HG03432 (cell line): ENCODE measurements around the gene SLC43A3.
"Not testable (repeated sequence)": the region's sequence is repeated elsewhere in the genome, so short reads cannot be mapped to it uniquely, and the experiment has no call there.

Experiments
- ATAC-seq: cut with Tn5 transposase; IDR thresholded peaks from one replicate; pipeline ENCODE4 v1.9.1; 2021; ENCODE audit warnings: mild to moderate bottlenecking, moderate library complexity; ENCODE audit not compliant: unreplicated experiment

SLC43A3 gene

GRCh38 chr11:57460022-57460757 is 33.3 kb upstream of the SLC43A3 start, which contains the start of gene RTN4RL2:
TSS of gene RTN4RL2 (plus strand) at chr11:57460528. CDS start at chr11:57460866, 338 bp downstream.
- ATAC-seq = peak; percentile 49

DNA sequence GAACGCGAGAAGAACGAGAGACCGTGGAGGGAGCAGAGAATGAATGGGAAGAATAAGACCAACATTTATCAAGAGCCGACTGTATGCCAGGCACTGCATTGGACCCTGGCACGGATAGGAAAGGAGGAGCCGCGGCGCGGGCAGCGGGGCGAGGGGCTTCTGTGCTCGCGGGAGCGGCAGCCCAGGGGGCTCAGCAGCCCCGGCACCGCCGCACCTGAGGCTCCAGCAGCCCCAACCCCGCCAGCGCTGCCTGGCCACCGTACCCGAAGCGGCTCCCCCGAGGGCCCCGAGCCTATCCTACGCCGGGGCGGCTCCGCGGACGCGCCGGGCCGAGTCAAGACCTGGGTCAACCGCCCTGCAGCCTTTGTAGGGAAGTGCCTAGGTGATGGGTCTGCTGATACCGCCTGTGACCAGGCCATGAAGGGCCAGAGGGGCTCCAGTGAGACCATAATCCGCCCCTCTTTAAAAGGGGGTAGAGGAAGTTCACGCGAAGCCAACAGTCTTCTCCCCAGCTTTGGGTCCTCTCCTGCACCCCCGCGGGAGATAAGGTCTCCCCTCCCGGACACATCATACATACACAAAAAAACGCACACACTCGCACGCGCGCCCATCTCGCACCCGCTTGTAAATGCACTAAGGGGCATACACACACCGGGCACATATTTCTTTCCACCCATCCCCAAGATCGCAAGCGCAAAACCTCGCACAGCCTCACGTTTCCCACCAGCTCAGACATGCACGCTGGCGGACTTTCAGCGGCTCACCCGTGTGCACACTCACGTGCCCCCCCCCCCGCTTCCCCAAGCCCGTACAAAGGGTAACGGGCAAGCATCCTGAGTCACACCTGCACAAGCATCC is 32.5 kb upstream of the SLC43A3 start:
- no peak for ATAC-seq

DNA sequence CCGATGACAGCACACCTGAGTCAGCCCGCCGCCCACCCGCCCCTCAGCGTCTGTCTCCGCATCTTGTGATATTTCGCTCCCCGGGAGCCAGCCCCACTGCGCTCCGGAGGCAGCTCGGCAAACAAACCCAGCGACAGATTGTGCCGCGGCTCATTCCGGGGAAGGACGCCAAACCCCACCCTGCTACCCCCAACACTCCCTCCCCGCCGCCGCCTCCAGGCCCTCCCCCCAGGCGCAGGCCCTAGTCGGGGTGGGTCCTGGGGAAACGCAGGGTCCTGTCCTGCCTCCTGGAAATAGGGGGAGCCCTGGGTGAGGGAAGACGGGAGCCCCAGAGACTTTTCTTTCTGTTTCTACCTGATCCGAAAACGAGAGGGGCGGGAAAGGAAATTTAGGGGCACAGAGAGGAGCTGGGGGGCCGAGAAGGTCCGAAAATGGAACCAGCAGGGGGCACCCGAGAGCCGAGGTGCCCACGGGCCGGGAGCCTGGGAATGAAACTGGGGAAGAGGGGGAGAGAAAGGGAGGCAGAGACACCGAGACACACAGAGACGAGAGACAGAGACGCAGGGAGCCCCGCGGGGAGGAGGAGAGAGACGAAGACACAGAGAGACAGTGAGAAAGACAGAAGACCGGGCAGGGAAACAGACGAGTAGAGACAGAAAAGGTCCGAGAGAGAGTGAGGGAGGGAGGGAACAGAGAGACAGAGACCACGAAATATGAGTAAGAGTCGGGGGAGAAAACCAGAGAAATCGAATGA is 31.7 kb upstream of the SLC43A3 start:
- peak; percentile 28 for ATAC-seq

DNA sequence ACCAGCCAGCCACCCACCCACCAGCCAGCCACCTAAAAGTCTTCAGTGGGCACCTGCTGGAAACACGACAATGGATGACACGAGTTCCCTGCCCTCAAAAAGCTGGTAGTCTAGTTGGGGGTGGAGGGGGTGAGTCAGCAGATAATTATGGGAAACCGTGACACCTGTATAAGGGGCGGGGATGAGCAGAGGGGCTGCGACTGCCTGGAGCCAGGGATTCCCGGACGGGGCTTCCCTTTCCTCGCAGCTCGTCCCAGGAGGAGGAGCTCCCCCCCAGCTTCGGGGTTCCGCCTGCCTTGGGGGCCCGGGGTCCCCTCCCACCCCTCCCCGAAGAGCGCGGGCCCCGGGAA is 31.1 kb upstream of the SLC43A3 start:
- no peak for ATAC-seq

DNA sequence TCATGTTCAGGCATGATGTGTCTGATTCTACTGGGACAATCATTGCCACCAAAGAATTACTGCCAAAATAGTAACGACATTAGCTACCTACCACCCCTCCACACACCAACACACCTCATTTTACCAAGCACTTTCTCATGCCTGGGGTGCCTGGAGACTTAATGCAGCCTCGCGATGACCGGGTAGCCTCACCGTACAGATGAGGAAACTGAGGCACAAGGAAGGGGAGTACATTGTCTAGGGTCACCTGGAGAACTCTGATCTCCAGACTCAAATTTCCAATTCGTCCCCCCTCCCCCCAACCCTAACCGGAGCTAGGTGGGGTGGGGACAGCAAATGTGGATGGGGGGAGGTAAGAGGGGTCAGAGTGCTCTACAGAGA is 30.7 kb upstream of the SLC43A3 start:
- ATAC-seq = peak; percentile 32

DNA sequence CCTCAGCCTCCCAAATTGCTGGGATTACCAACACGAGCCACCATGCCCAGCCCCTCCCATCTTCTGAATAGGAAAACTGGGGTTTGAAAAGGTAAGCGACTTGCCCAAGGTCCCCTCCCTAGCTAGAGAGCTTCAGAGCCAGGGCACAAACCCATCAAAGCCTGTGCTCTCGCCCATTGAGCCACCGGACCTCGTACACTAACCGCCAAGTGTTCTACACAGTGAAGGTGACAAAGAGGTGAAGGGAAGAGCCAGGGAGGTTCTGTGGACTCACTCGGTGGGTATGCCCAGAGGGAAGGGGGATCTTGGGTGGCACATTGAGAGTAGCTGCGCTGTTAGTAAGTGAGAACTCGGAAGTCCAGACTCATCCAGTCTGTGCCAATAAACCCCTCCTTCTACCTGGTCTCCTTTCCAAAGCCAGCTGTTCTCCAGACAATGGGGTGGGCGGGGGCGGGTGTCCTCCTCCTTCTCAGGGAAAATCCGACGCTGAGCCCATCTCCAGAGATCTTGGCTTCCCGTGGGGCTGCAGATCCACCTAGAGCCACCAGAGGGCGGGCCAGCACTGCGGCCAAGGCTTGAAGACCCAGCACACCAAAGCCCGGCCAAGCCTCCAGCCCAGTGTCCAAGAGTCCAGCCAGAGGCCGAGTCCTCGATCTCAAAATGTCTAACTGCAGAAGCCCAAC is 30.2 kb upstream of the SLC43A3 start:
- ATAC-seq = peak; percentile 68

DNA sequence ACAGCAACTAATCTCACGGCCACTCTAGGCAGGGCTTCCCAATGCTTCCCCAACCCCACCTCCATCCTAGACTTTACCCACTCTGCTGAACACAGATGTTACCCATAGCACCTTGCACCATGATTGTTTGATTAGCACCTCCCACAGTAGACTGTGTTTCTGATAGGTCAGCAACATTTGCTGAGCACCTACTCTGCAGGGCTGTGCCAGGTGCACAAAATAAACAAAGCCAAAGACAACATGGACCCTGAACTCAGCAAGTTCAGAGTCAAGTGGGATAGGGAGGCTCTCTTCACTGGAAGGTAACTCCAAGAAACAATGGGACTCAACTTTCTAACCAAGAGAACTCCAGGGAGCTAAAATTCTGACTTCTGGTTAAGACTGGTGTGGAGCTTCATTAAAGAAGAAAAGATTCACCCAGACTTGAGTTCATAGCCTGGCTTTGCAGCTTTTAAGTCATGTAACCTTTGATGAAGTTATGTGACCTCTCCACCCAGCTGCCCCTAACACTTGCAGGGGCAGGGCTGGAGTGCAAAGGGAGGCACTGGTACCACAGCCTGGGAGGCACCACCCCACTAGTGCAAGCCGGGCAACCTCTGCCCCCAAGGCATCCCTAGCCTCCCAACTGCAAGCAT is 26.7 kb upstream of the SLC43A3 start:
- ATAC-seq = no peak

DNA sequence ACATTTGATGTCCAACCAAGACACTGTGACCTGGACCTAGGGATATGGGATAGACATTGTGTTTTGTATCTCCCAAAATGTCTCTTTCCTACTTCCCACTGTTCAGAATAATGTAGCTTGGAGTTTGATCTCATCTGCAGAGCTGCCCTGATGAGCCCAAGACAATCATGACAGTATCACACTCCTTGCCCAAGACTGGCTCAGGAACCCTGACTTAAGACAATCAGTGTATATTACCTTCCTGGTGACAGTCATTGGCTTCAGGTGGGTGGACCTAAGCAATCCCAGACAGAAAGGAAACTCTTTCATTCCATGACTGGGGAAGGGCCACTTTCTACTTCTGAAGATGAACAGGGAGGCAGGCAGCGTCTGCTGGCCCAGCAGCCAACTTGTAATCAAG is 19.1 kb upstream of the SLC43A3 start:
- no peak for ATAC-seq

- not testable (repeated sequence) for ATAC-seq
Observed at GRCh38 chr11:57445122-57445394, 18.1 kb upstream of the SLC43A3 start.

GRCh38 chr11:57444362-57445121 is 17.6 kb upstream of the SLC43A3 start:
- ATAC-seq = no peak

- ATAC-seq = no peak
Observed at GRCh38 chr11:57440744-57441414, 14.0 kb upstream of the SLC43A3 start.

DNA sequence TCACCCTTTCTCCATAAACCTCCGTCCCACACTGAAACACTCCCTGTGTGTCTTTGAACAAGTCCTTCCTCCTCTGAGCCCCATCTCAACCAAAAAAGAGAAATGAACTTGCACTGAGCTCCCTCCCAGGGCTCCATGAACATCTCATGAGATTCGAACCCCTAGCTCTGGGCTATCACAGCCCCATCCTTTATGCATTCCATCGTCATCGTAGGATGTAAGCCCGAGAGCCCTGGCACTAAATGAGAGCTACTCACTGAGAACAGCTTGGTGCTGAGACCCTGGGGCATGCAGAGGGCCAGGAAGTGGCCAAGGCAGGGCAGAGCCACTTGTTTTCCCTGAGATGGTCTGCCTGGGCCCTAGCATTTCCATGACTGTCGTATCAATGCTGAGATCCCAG is 12.9 kb upstream of the SLC43A3 start:
- no peak for ATAC-seq

DNA sequence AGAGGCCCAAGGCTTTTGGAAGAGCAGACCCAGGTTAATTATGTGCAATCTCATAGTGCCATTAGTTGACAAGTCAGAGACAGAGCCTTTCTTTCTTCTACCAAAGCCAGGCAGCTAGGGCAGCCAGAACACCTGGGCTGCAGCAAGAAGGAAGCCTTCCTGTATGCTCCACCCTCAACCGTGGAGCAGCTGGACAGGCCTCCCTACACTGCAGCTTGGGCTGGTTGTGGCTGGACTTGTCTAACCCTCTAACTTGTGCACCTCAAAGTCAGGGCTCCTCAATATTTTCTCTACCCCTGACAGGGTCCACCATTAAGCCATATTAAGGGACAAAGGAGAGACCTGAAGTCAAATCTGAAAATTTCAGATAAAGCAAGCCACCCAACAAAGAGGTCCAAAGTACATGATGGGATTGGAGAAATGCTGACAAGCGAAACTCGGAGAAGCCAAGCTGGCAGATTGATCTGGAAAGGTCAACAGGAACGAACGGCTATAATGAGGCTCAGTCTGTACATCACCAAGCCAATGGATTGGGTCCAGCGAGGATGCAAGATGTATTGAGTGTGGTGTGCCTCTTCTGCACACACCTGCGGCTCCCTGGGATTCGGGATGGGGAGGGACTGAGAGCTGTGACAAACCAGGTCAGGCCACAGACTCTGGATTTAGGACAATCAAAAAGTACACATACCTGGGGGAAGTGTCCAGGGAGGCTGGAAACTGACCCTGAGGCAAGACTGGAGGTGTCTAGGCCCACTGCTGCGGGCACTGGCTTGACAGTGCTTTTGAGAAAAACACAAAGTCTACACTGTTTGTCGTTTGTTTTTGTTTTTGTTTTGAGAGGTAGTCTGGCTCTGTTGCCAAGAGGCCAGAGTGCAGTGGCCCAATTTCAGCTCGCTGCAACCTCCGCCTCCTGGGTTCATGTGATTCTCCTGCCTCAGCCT is 11.7 kb upstream of the SLC43A3 start:
- ATAC-seq = no peak

DNA sequence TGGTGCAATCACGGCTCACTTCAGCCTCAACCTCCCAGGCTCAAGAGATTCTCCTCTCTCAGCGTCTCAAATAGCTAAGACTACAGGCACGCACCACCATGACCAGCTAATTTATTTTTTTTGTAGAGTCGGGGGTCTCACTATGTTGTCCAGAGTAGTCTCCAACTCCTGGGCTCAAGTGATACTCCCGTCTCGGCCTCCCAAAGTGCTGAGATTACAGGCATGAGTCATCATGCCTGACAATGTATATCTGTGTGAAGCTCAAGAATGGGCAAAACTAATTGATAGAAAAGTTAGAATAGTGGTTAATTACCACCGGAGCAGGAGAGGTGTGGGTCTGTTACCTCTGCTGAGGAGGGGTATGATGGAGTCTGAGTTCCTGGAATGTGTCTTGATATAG is 9.1 kb upstream of the SLC43A3 start:
- ATAC-seq = no peak

GRCh38 chr11:57434640-57435546 is 8.0 kb upstream of the SLC43A3 start:
- ATAC-seq = no peak

GRCh38 chr11:57432714-57433163 is 5.8 kb upstream of the SLC43A3 start:
- peak; percentile 54 for ATAC-seq

DNA sequence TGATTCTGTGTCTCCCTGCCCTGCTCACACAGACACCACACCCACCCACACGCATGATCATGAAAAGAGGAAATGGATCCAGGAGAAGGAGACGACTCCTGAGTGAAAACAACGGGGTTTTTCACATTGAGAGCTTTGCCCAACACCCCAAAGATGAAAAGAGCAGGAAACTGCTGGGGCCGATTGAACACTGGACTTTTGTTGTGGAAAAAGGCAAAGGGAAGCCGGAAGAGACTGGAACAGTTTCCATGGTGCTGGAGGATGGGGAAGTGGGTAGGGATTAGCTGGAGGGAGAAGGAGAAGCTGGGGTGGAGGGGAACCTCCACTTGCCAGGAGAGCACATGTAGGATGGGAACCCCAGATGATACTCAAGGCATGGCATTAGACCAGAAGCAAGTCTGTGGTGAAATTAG is 5.2 kb upstream of the SLC43A3 start:
- peak; percentile 6 for ATAC-seq
